ENCODE data around the gene CYP4F12.

GRCh38 chr19:15714638-15715037 is 41.8 kb downstream of the CYP4F12 start:
- no peak for TF ChIP-seq CTCF (IDR thresholded peaks at IDR 0.05)
- no peak for TF ChIP-seq MYC (IDR thresholded peaks at IDR 0.05; ENCODE audit: borderline replicate concordance, low read length)
- no peak for TF ChIP-seq RARB (CRISPR knock-in tag; IDR thresholded peaks at IDR 0.05)
- no peak for TF ChIP-seq MAFK (IDR thresholded peaks at IDR 0.05; ENCODE audit: partially characterized antibody)
- TF ChIP-seq HDAC2 (IDR thresholded peaks at IDR 0.05), result no peak
- no peak for TF ChIP-seq POLR2A (IDR thresholded peaks at IDR 0.05; ENCODE audit: low read length)
- TF ChIP-seq REST (IDR thresholded peaks at IDR 0.05), result no peak
- TF ChIP-seq, protein P1, sequence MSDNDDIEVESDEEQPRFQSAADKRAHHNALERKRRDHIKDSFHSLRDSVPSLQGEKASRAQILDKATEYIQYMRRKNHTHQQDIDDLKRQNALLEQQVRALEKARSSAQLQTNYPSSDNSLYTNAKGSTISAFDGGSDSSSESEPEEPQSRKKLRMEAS (IDR thresholded peaks at IDR 0.05), result no peak
- TF ChIP-seq EP300 (IDR thresholded peaks at IDR 0.05), result no peak
- TF ChIP-seq PHF8 (IDR thresholded peaks at IDR 0.05; ENCODE audit: borderline replicate concordance, low read depth), result no peak
- no peak for TF ChIP-seq RNF2 (IDR thresholded peaks at IDR 0.05; ENCODE audit: borderline replicate concordance, low read depth)
- TF ChIP-seq ESRRA (IDR thresholded peaks at IDR 0.05; ENCODE audit: borderline replicate concordance, low read length), result no peak
- TF ChIP-seq MAZ (IDR thresholded peaks at IDR 0.05; ENCODE audit: borderline replicate concordance, low read depth, low read length), result no peak
- no peak for TF ChIP-seq JUNB (IDR thresholded peaks at IDR 0.05)
